ENCODE data around the gene SYTL2.
"Not testable (repeated sequence)": the region's sequence is repeated elsewhere in the genome, so short reads cannot be mapped to it uniquely, and the experiment has no call there.

SYTL2 gene

GRCh38 chr11:85685820-85686459 is 125.0 kb downstream of the SYTL2 start, which contains the start of gene CCDC89:
Gene CCDC89, minus strand, starts transcription at chr11:85686195. Its CDS starts 65 bp downstream, at chr11:85686130.
- DNase-seq (ENCODE audit: low read depth in 1 of 2, low spot score in 1 of 2) = no peak

GRCh38 chr11:85685125-85685819 is 125.7 kb downstream of the SYTL2 start:
- DNase-seq (ENCODE audit: low read depth in 1 of 2, low spot score in 1 of 2) = no peak

- peak; percentile 13 to 40 for DNase-seq (ENCODE audit: low read depth in 1 of 2, low spot score in 1 of 2)
These were observed 128.3 kb downstream of the SYTL2 start for GRCh38 chr11:85682330-85683305.

GRCh38 chr11:85680897-85681296 is 130.0 kb downstream of the SYTL2 start:
- no peak for DNase-seq (ENCODE audit: low read depth in 1 of 2, low spot score in 1 of 2)

GRCh38 chr11:85679576-85679975 is 131.4 kb downstream of the SYTL2 start:
- no peak for DNase-seq (ENCODE audit: low read depth in 1 of 2, low spot score in 1 of 2)

GRCh38 chr11:85673393-85673792 is 137.5 kb downstream of the SYTL2 start:
- no peak for DNase-seq (ENCODE audit: low read depth in 1 of 2, low spot score in 1 of 2)

GRCh38 chr11:85672105-85672902 is 138.6 kb downstream of the SYTL2 start:
- DNase-seq (ENCODE audit: low read depth in 1 of 2, low spot score in 1 of 2) = no peak

GRCh38 chr11:85670949-85671663 is 139.8 kb downstream of the SYTL2 start:
- DNase-seq (ENCODE audit: low read depth in 1 of 2, low spot score in 1 of 2) = not testable (repeated sequence)

- no peak for DNase-seq (ENCODE audit: low read depth in 1 of 2, low spot score in 1 of 2)
These were observed 142.8 kb downstream of the SYTL2 start for GRCh38 chr11:85668157-85668556.

GRCh38 chr11:85666687-85667086 is 144.3 kb downstream of the SYTL2 start:
- DNase-seq (ENCODE audit: low read depth in 1 of 2, low spot score in 1 of 2) = no peak

- no peak for DNase-seq (ENCODE audit: low read depth in 1 of 2, low spot score in 1 of 2)
These were observed 145.2 kb downstream of the SYTL2 start for GRCh38 chr11:85665733-85666132.

GRCh38 chr11:85664615-85665481 is 146.1 kb downstream of the SYTL2 start, which contains the start of gene CREBZF:
Gene CREBZF, minus strand, starts transcription at chr11:85665129. Its CDS starts 254 bp downstream, at chr11:85664875.
- DNase-seq (ENCODE audit: low read depth in 1 of 2, low spot score in 1 of 2) = peak; percentile 81 to 90

- peak; percentile 80 to 81 for DNase-seq (ENCODE audit: low read depth in 1 of 2, low spot score in 1 of 2)
These were observed 147.0 kb downstream of the SYTL2 start for GRCh38 chr11:85663753-85664614.

GRCh38 chr11:85663080-85663752 is 147.7 kb downstream of the SYTL2 start:
- no peak for DNase-seq (ENCODE audit: low read depth in 1 of 2, low spot score in 1 of 2)

GRCh38 chr11:85661972-85662664 is 148.8 kb downstream of the SYTL2 start:
- no peak for DNase-seq (ENCODE audit: low read depth in 1 of 2, low spot score in 1 of 2)

GRCh38 chr11:85658180-85658579 is 152.8 kb downstream of the SYTL2 start:
- DNase-seq (ENCODE audit: low read depth in 1 of 2, low spot score in 1 of 2) = no peak

- no peak for DNase-seq (ENCODE audit: low read depth in 1 of 2, low spot score in 1 of 2)
These were observed 154.2 kb downstream of the SYTL2 start for GRCh38 chr11:85656777-85657176.

All from activated T-helper 1 cell treated with anti-CD3 and anti-CD28 coated beads, Interleukin-2, amount 50 U/mL, for 16 hours (primary cell).